T-cell (primary cell): Measurements from ENCODE around the gene VPS41. TPM values are rescaled to one million over a fixed set of nuclear protein-coding genes. Genes with fewer than 3 reads are reported as not detected.

Experiments
- ATAC-seq, 4 experiments: fragments of 200-7000 bp in 3 of 4; fragments of 150-1000 bp in 1 of 4; cut with Tn5 transposase; replicated peaks in 1 of 4; 1 replicate in 3 of 4; 2 replicates in 1 of 4; pipeline ENCODE4 v1.10.0; 2021; ENCODE audit warnings: moderate library complexity in 3 of 4, mild to moderate bottlenecking in 2 of 4, moderate number of reproducible peaks in 1 of 4
- CTCF ChIA-PET, 2 donors: fragments of 300-600 bp; sonication (Branson Sonifier 250); formaldehyde crosslinking; loops; one replicate each; lab custom pipeline; 2022; ENCODE audit warnings: antibody characterized with exemption in 2 of 2; lab: Charles Lee
- POLR2A ChIA-PET, 2 donors: fragments of 300-600 bp; sonication (Branson Sonifier 250); formaldehyde crosslinking; loops; one replicate each; lab custom pipeline; 2022; ENCODE audit warnings: antibody characterized with exemption in 2 of 2; lab: Charles Lee
- DNase-seq, 35 experiments: peaks; one replicate each; pipeline versions ENCODE4 v3.0.0 to v3.0.0-alpha.2; 2013 to 2023
- H3K27ac ChIP-seq: one replicate; pipeline ENCODE4 v1.5.1; 2013; ENCODE audit warnings: low read length
- H3K27me3 ChIP-seq, 2 experiments: replicated peaks in 1 of 2; 1 replicate in 1 of 2; 2 replicates in 1 of 2; pipeline versions ENCODE4 v1.6.1 to v1.7.0; 2013; ENCODE audit warnings: low read length in 1 of 2, mixed read lengths in 1 of 2; ENCODE audit not compliant: control insufficient read depth in 2 of 2, insufficient read depth in 2 of 2; ENCODE audit errors: extremely low read depth in 1 of 2
- H3K36me3 ChIP-seq, 2 donors: 1 replicate in 1 of 2; 2 replicates in 1 of 2; pipeline versions ENCODE4 v1.6.1 to v1.7.0; 2013; ENCODE audit warnings: low read length in 1 of 2; ENCODE audit not compliant: control insufficient read depth in 2 of 2, insufficient read depth in 1 of 2; ENCODE audit errors: extremely low read depth in 1 of 2
- H3K4me1 ChIP-seq, 2 experiments: 1 replicate in 1 of 2; 2 replicates in 1 of 2; pipeline versions ENCODE4 v1.6.1 to v1.7.0; 2013; ENCODE audit warnings: low read length in 2 of 2, mixed read lengths in 1 of 2; ENCODE audit not compliant: insufficient read depth in 2 of 2, control insufficient read depth in 1 of 2; ENCODE audit errors: extremely low read depth in 1 of 2
- H3K4me3 ChIP-seq, 2 donors: 1 replicate in 1 of 2; 2 replicates in 1 of 2; pipeline versions ENCODE4 v1.5.1 to v1.7.0; 2013; ENCODE audit warnings: mild to moderate bottlenecking in 2 of 2, low read length in 1 of 2, moderate library complexity in 1 of 2; ENCODE audit not compliant: control insufficient read depth in 1 of 2; ENCODE audit errors: extremely low read depth in 1 of 2
- H3K9me3 ChIP-seq: 2 replicates; pipeline ENCODE4 v1.7.0; 2013
- H3K27ac Mint-ChIP-seq, 2 donors: one replicate each; pipeline ENCODE4 v1.8.0; 2020 to 2021; ENCODE audit warnings: mild to moderate bottlenecking in 2 of 2, mixed read lengths in 2 of 2
- H3K27me3 Mint-ChIP-seq, 2 donors: one replicate each; pipeline ENCODE4 v1.8.0; 2021 to 2022; ENCODE audit warnings: mixed read lengths in 2 of 2
- H3K36me3 Mint-ChIP-seq: one replicate; pipeline ENCODE4 v1.8.0; 2021; ENCODE audit warnings: mixed read lengths
- H3K4me1 Mint-ChIP-seq, 3 donors: one replicate each; pipeline ENCODE4 v1.8.0; 2020 to 2022; ENCODE audit warnings: mixed read lengths in 3 of 3, mild to moderate bottlenecking in 1 of 3
- H3K4me3 Mint-ChIP-seq, 3 donors: one replicate each; pipeline ENCODE4 v1.8.0; 2020 to 2022; ENCODE audit warnings: mild to moderate bottlenecking in 3 of 3, mixed read lengths in 3 of 3, moderate library complexity in 3 of 3
- H3K9me3 Mint-ChIP-seq, 3 donors: one replicate each; pipeline ENCODE4 v1.8.0; 2020 to 2022; ENCODE audit warnings: mixed read lengths in 3 of 3
- WGBS: methylation state at CpG from one replicate; pipeline ENCODE4 v1.1.5; 2013; ENCODE audit warnings: missing lambda C conversion rate; ENCODE audit not compliant: insufficient coverage; 5-methylcytosine and 5-hydroxymethylcytosine counted together
- total RNA-seq, 35 experiments: library from RNA in 6 of 35; stranded (reverse) in 6 of 35; fragments of 120-200 nt in 1 of 35; gene quantifications; one replicate each; pipeline versions ENCODE4 v1.2.1 to v1.2.4 and lab custom pipeline; 2013 to 2026

VPS41 gene
- total RNA-seq, 5 donors from 2014 or later (not counting 1 experiment from before 2014, with no cell fraction given): 45.6 to 68.3 (median 55.3) TPM

GRCh38 chr7:38844952-38845563, 63.9 kb downstream of the VPS41 start:
- 100% methylated on average over 2 of the region's 8 CpGs for WGBS

DNA sequence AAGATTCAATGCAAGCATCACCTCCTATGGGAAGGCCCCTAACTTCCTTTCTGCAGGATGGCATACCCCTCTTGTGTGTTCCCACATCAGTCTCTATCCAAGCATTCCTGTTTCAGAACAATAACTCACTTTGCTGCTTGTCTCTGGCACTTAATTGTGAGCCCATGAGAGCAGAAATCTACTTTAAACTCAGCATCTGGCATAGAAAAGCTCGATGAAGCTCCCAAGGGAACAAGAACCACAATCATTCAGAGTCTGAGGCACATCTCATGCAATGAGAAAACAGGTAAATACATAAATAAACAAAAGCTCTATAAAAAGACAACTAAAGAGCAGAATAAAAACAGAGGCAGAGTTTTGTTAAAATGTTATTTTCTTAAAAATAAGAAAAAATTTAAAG, 66.2 kb downstream of the VPS41 start:
- no peak overlapping the region for H3K27ac ChIP-seq
- CTCF ChIA-PET: interaction anchor here in 1 of 2 donors (1.1 kb wide), 1 partner anchor 14 kb away, joined by 4 read pairs; no protein-coding TSS in a partner anchor
- ATAC-seq (no peak), DNase-seq (no peak)
- peaks cover 0 to 5% (median 0%) of the 10 kb centered on the region in 3 donors for H3K9me3 Mint-ChIP-seq
- H3K36me3 ChIP-seq: no peaks in the 10 kb centered on the region
- H3K4me3 ChIP-seq: no peak overlapping the region
- no peaks in the 10 kb centered on the region for H3K9me3 ChIP-seq
- WGBS: no CpG with 5 or more reads among the region's 1 CpG
- no peaks in the 10 kb centered on the region for H3K4me1 ChIP-seq
- peaks cover 21 to 33% (median 26%) of the 10 kb centered on the region in 3 donors for H3K4me1 Mint-ChIP-seq
- POLR2A ChIA-PET: no interaction called here
- no peaks in the 10 kb centered on the region for H3K27me3 Mint-ChIP-seq
- H3K4me3 Mint-ChIP-seq: no peak overlapping the region
- peaks cover 44% of the 10 kb centered on the region for H3K36me3 Mint-ChIP-seq
- H3K27ac Mint-ChIP-seq: no peak overlapping the region
- H3K27me3 ChIP-seq: no peaks in the 10 kb centered on the region

More at GRCh38 chr7:38844952-38845563, 63.9 kb downstream of the VPS41 start:
- Histone ChIP-seq H3K4me3 (no peak overlapping the region), H3K27me3 (no peaks in the 10 kb centered on the region), H3K4me1 (no peaks in the 10 kb centered on the region), H3K36me3 (peaks cover 0 to 3% of the 10 kb centered on the region in 2 donors), H3K9me3 (no peaks in the 10 kb centered on the region), H3K27ac (no peak overlapping the region)
- ChIA-PET POLR2A (no interaction called here), CTCF (no interaction called here)
- H3K27me3 Mint-ChIP-seq: no peaks in the 10 kb centered on the region
- H3K27ac Mint-ChIP-seq: no peak overlapping the region
- no peak for DNase-seq
- peaks cover 20 to 27% (median 26%) of the 10 kb centered on the region in 3 donors for H3K4me1 Mint-ChIP-seq
- no peak overlapping the region for H3K4me3 Mint-ChIP-seq
- H3K9me3 Mint-ChIP-seq: peaks cover 0 to 5% (median 0%) of the 10 kb centered on the region in 3 donors
- ATAC-seq: no peak
- H3K36me3 Mint-ChIP-seq: peaks cover 45% of the 10 kb centered on the region

DNA sequence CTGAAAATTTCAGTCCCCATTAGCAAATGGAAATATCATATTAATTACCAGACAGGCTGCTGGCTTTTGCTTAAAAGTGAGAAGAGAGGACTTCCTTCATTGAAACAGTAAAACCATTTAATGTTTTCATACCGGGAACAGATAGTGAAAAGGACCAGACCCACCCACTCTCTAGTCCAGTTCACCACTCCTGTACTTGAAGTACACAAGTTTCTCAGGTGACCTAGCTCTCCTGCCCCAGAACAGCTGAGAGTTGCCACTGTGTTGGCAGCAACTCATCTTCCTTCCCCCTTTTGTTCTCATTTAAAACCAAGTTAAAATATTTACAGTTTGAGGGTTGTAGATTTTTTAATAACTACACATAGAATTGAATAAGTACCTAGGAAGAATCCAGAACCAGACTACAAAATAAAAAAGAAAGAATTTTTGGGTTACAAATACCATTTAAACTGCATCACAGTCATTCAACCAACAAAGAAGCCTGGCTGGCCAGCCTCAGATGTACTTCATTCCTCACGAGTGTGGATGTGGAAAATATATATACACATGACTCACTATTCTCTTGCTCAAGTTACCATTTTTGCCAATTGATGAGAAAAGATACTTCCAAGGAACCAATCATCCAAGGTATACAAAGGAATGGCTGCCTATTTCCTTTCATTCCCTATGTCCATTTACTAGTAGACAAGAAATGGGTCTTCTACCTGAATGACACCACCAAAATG, 68.1 kb downstream of the VPS41 start:
- ATAC-seq (no peak), DNase-seq (no peak)
- peaks cover 16 to 29% (median 18%) of the 10 kb centered on the region in 3 donors for H3K4me1 Mint-ChIP-seq
- ChIA-PET CTCF (no interaction called here), POLR2A (no interaction called here)
- H3K36me3 ChIP-seq: peaks cover 0 to 4% of the 10 kb centered on the region in 2 donors
- no peak overlapping the region for H3K4me3 ChIP-seq
- no peaks in the 10 kb centered on the region for H3K4me1 ChIP-seq
- H3K4me3 Mint-ChIP-seq: no peak overlapping the region
- H3K27me3 ChIP-seq: no peaks in the 10 kb centered on the region
- no CpG with 5 or more reads among the region's 2 CpGs for WGBS
- peaks cover 0 to 5% (median 4%) of the 10 kb centered on the region in 3 donors for H3K9me3 Mint-ChIP-seq
- H3K27me3 Mint-ChIP-seq: no peaks in the 10 kb centered on the region
- no peak overlapping the region for H3K27ac ChIP-seq
- H3K27ac Mint-ChIP-seq: no peak overlapping the region
- H3K36me3 Mint-ChIP-seq: peaks cover 39% of the 10 kb centered on the region
- H3K9me3 ChIP-seq: no peaks in the 10 kb centered on the region

DNA sequence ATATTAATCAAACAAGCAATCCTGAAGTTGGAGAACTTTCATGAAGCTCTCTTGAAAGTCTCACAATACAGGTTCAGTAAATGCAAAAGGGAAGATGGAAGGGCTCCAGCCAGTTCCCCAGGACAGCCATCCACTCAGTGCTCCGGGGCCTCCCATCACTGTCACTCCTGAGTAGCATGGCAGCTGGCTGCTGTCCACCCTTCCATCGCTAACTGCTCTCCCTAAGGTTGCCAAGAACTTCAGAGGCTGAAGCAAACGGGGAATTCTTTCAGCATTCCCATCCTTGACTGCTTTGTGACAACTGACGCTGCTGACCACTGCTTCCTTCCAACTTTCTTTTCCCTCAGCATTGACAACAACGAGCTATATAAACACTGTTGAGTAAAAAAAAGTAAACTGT, 69.1 kb downstream of the VPS41 start:
- no peaks in the 10 kb centered on the region for H3K27me3 ChIP-seq
- H3K9me3 Mint-ChIP-seq: peaks cover 0 to 5% (median 4%) of the 10 kb centered on the region in 3 donors
- H3K27ac Mint-ChIP-seq: no peak overlapping the region
- H3K27me3 Mint-ChIP-seq: no peaks in the 10 kb centered on the region
- H3K4me3 Mint-ChIP-seq: no peak overlapping the region
- no peak overlapping the region for H3K27ac ChIP-seq
- H3K4me3 ChIP-seq: no peak overlapping the region
- peaks cover 39% of the 10 kb centered on the region for H3K36me3 Mint-ChIP-seq
- no peak for DNase-seq
- ChIA-PET POLR2A (no interaction called here), CTCF (no interaction called here)
- peaks cover 10 to 29% (median 15%) of the 10 kb centered on the region in 3 donors for H3K4me1 Mint-ChIP-seq
- WGBS: 100% methylated on average over 3 of the region's 5 CpGs
- H3K9me3 ChIP-seq: no peaks in the 10 kb centered on the region
- H3K4me1 ChIP-seq: no peaks in the 10 kb centered on the region
- no peak for ATAC-seq
- H3K36me3 ChIP-seq: peaks cover 0 to 4% of the 10 kb centered on the region in 2 donors

GRCh38 chr7:38838725-38839385, 70.1 kb downstream of the VPS41 start:
- WGBS: 96% methylated on average over 3 of the region's 6 CpGs
- Histone ChIP-seq H3K27ac (no peak overlapping the region), H3K4me3 (no peak overlapping the region), H3K9me3 (no peaks in the 10 kb centered on the region), H3K4me1 (no peaks in the 10 kb centered on the region), H3K36me3 (peaks cover 0 to 4% of the 10 kb centered on the region in 2 donors), H3K27me3 (no peaks in the 10 kb centered on the region)
- Mint-ChIP-seq H3K27ac (no peak overlapping the region), H3K9me3 (peaks cover 0 to 5% (median 4%) of the 10 kb centered on the region in 3 donors), H3K36me3 (peaks cover 36% of the 10 kb centered on the region), H3K27me3 (no peaks in the 10 kb centered on the region), H3K4me1 (peaks cover 10 to 27% (median 15%) of the 10 kb centered on the region in 3 donors), H3K4me3 (no peak overlapping the region)
- ATAC-seq (no peak), DNase-seq (no peak)
- ChIA-PET CTCF (no interaction called here), POLR2A (no interaction called here)

- ChIA-PET POLR2A (interaction anchor here in 1 of 2 donors (0.6 kb wide), 1 partner anchor 636 kb away, joined by 3 read pairs; no protein-coding TSS in a partner anchor), CTCF (no interaction called here)
- Mint-ChIP-seq H3K36me3 (peaks cover 34% of the 10 kb centered on the region), H3K27ac (no peak overlapping the region), H3K4me1 (peaks cover 12 to 18% (median 14%) of the 10 kb centered on the region in 3 donors), H3K9me3 (peaks cover 0 to 4% (median 0%) of the 10 kb centered on the region in 3 donors), H3K27me3 (no peaks in the 10 kb centered on the region), H3K4me3 (no peak overlapping the region)
- Histone ChIP-seq H3K27ac (no peak overlapping the region), H3K4me1 (no peaks in the 10 kb centered on the region), H3K36me3 (peaks cover 0 to 4% of the 10 kb centered on the region in 2 donors), H3K27me3 (no peaks in the 10 kb centered on the region), H3K4me3 (no peak overlapping the region), H3K9me3 (no peaks in the 10 kb centered on the region)
- no peak for DNase-seq
- WGBS: 50% methylated on average over 1 of the region's 3 CpGs
- ATAC-seq: no peak
These were observed 74.6 kb downstream of the VPS41 start for GRCh38 chr7:38834357-38834756.
